ENCODE results near the gene HOXD13. TPM values are rescaled to one million over a fixed set of nuclear protein-coding genes. Genes with fewer than 3 reads are reported as not detected.

HOXD13 gene
- total and polyA plus RNA-seq, 2 of the 13 experiments (the other 11 are each of a cell fraction or from before 2014, with no cell fraction given): not detected

DNA sequence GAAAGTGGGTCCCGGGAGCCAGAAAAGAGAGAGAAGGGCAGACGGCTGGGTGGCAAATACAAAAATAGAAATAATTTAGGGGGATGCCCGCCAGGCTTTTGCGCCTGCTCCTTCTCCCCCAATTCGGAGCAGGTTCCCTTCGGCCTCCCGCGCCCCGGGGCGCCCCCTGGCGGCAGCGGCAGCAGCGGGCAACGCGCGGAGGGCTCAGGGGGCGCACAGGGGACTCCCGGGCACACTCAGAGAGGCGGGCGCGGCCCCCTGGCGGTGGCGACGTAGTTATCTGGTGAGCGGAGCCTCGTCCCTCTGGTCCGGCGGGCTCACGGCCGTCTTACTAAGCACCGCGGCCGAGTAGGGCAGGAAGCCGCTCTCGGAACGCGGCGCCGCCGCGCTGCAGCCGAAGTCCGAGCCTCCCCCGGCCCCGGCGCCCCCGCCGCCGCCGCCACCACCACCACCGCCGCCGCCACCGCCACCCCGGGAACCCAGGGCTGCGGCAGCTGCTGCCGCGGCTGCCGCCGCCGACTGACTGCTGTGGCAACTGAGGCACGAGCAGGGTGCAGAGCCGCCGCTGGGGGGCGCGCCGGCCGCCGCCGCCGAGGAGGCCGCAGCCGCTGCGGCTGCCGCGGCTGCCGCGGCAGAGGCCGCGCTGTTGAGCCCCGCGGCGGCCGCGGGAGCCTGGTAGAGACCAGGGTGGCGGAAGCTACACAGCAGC, 12.5 kb upstream of the HOXD13 start:
- in situ Hi-C loops (cut with HindIII; ENCODE audit: extremely low pct_ligation_motif_present, low pct_unique_long_range_greater_than_20kb) (no loop called here), intact Hi-C loops (cut with micrococcal nuclease; ENCODE audit: unreplicated experiment) (no loop called here)
- Histone ChIP-seq H3K27me3 (ENCODE audit: control insufficient read depth in 1 of 2, insufficient read depth in 2 of 2, low read length in 2 of 2) (peaks cover 0 to 74% of the 10 kb centered on the region in 2 experiments; a peak in 4 of 5 replicates), H3K9me3 (ENCODE audit: low read length) (no peaks in the 10 kb centered on the region), H3K36me3 (replicated peaks in 1 of 2; ENCODE audit: control insufficient read depth in 1 of 2, insufficient read depth in 2 of 2, low read length in 2 of 2) (no peaks in the 10 kb centered on the region), H2AFZ (ENCODE audit: low read length) (no peak overlapping the region), H3K4me3 (replicated peaks in 1 of 3; ENCODE audit: insufficient read depth in 1 of 3, low read depth in 2 of 3, low read length in 3 of 3) (no peak overlapping the region), H4K20me1 (ENCODE audit: insufficient read depth, low read length) (no peaks in the 10 kb centered on the region), H3K4me1 (ENCODE audit: insufficient read depth, low read length) (no peaks in the 10 kb centered on the region), H3K9ac (ENCODE audit: insufficient read depth, low read depth, low read length) (no peak overlapping the region), H3K4me2 (ENCODE audit: low read depth, low read length) (no peak overlapping the region), H3K27ac (ENCODE audit: extremely low read length, insufficient read depth, low read length) (no peak overlapping the region), H3K79me2 (ENCODE audit: insufficient read depth, low read length) (no peaks in the 10 kb centered on the region)
- POLR2A ChIA-PET: no interaction called here
- peak; percentile 72 for ATAC-seq
- 76% methylated on average over 70 of the region's 86 CpGs for WGBS (ENCODE audit: low lambda C conversion rate)
- FAIRE-seq: no peak
- TF ChIP-seq MAFG (CRISPR knock-in tag; IDR thresholded peaks at IDR 0.05) (no peak), HNRNPLL (IDR thresholded peaks at IDR 0.05; ENCODE audit: low read depth, low read length, poor library complexity, severe bottlenecking) (peak; percentile 25), FOSL2 (CRISPR knock-in tag; IDR thresholded peaks at IDR 0.05) (no peak), ZKSCAN8 (CRISPR knock-in tag; IDR thresholded peaks at IDR 0.05; ENCODE audit: borderline replicate concordance) (no peak), RAD21 (CRISPR knock-in tag; IDR thresholded peaks at IDR 0.05) (peak; percentile 80), XRCC5 (optimal IDR thresholded peaks at IDR 0.05; ENCODE audit: low read length) (peak; percentile 52), MIER3 (CRISPR knock-in tag; IDR thresholded peaks at IDR 0.05; ENCODE audit: borderline replicate concordance) (no peak), STAG1 (CRISPR knock-in tag; IDR thresholded peaks at IDR 0.05) (peak; percentile 56), MBNL3 (CRISPR knock-in tag; conservative IDR thresholded peaks at IDR 0.05) (no peak)
- TF ChIP-seq, protein P1, sequence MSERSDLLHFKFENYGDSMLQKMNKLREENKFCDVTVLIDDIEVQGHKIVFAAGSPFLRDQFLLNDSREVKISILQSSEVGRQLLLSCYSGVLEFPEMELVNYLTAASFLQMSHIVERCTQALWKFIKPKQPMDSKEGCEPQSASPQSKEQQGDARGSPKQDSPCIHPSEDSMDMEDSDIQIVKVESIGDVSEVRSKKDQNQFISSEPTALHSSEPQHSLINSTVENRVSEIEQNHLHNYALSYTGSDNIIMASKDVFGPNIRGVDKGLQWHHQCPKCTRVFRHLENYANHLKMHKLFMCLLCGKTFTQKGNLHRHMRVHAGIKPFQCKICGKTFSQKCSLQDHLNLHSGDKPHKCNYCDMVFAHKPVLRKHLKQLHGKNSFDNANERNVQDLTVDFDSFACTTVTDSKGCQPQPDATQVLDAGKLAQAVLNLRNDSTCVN (CRISPR knock-in tag; IDR thresholded peaks at IDR 0.05; ENCODE audit: borderline replicate concordance): no peak
- TF ChIP-seq, protein P2, sequence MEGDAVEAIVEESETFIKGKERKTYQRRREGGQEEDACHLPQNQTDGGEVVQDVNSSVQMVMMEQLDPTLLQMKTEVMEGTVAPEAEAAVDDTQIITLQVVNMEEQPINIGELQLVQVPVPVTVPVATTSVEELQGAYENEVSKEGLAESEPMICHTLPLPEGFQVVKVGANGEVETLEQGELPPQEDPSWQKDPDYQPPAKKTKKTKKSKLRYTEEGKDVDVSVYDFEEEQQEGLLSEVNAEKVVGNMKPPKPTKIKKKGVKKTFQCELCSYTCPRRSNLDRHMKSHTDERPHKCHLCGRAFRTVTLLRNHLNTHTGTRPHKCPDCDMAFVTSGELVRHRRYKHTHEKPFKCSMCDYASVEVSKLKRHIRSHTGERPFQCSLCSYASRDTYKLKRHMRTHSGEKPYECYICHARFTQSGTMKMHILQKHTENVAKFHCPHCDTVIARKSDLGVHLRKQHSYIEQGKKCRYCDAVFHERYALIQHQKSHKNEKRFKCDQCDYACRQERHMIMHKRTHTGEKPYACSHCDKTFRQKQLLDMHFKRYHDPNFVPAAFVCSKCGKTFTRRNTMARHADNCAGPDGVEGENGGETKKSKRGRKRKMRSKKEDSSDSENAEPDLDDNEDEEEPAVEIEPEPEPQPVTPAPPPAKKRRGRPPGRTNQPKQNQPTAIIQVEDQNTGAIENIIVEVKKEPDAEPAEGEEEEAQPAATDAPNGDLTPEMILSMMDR (CRISPR knock-in tag; IDR thresholded peaks at IDR 0.05): peak; percentile 50
- TF ChIP-seq, protein P3, sequence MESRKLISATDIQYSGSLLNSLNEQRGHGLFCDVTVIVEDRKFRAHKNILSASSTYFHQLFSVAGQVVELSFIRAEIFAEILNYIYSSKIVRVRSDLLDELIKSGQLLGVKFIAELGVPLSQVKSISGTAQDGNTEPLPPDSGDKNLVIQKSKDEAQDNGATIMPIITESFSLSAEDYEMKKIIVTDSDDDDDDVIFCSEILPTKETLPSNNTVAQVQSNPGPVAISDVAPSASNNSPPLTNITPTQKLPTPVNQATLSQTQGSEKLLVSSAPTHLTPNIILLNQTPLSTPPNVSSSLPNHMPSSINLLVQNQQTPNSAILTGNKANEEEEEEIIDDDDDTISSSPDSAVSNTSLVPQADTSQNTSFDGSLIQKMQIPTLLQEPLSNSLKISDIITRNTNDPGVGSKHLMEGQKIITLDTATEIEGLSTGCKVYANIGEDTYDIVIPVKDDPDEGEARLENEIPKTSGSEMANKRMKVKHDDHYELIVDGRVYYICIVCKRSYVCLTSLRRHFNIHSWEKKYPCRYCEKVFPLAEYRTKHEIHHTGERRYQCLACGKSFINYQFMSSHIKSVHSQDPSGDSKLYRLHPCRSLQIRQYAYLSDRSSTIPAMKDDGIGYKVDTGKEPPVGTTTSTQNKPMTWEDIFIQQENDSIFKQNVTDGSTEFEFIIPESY (CRISPR knock-in tag; IDR thresholded peaks at IDR 0.05): peak; percentile 72
- TF ChIP-seq, protein P4, sequence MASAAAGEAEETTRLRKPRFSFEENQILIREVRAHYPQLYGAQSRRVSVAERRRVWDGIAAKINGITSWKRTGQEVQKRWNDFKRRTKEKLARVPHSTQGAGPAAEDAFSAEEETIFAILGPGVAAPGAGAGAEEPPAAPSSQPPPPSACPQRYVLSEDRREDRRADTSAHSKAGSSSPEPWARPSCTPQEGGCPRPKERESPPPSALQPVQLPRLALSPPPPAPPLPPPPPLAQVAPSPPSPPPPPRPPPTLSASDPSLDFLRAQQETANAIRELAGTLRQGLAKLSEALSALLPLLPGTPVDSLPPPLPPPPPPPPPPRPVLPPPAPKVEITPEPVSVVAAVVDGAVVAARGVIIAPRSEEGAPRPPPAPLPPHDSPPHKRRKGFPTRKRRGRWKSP (CRISPR knock-in tag; IDR thresholded peaks at IDR 0.05): no peak
- TF ChIP-seq, protein P5, sequence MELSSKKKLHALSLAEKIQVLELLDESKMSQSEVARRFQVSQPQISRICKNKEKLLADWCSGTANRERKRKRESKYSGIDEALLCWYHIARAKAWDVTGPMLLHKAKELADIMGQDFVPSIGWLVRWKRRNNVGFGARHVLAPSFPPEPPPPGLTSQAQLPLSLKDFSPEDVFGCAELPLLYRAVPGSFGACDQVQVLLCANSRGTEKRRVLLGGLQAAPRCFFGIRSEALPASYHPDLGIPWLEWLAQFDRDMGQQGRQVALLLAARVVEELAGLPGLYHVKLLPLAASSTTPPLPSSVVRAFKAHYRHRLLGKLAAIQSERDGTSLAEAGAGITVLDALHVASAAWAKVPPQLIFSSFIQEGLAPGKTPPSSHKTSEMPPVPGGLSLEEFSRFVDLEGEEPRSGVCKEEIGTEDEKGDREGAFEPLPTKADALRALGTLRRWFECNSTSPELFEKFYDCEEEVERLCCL (CRISPR knock-in tag; IDR thresholded peaks at IDR 0.05; ENCODE audit: borderline replicate concordance): no peak
- CTCF ChIA-PET (ENCODE audit: low intra/inter-chr PET ratio, low total read pairs): interaction anchor here (0.9 kb wide), 1 partner anchor 390 kb away, joined by 5 read pairs; no protein-coding TSS in a partner anchor
- BruUV-seq (replicated peaks): no TSS peak
- no peak for DNase-seq (ENCODE audit: low spot score)

Data from HepG2 (cell line).